SU-DHL-6 (cell line): ENCODE data around the gene KIF16B.

ENCODE experiments used
- H2AFZ ChIP-seq: fragments of 200-600 bp; sonication (generic); 2 replicates; pipeline ENCODE4 v1.6.1; 2014; ENCODE audit warnings: low read depth, mild to moderate bottlenecking, moderate library complexity, mixed read lengths, antibody characterized with exemption, low read length; ENCODE audit not compliant: severe bottlenecking
- H3F3A ChIP-seq: fragments of 200-600 bp; shearing (Covaris generic); 2 replicates; pipeline ENCODE4 v1.6.0; 2016; ENCODE audit warnings: antibody characterized with exemption, mild to moderate bottlenecking; ENCODE audit not compliant: insufficient read depth
- H3K27ac ChIP-seq: fragments of 200-600 bp; sonication (generic); 2 replicates; pipeline ENCODE4 v1.5.1; 2016; ENCODE audit warnings: low read depth, mild to moderate bottlenecking, low read length, moderate library complexity, mixed read lengths
- H3K27me3 ChIP-seq: fragments of 200-600 bp; sonication (generic), shearing (Covaris generic); 2 replicates; pipeline ENCODE4 v1.6.0; 2014; ENCODE audit warnings: mild to moderate bottlenecking, low read length
- H3K36me3 ChIP-seq: fragments of 200-600 bp; sonication (generic); 2 replicates; pipeline ENCODE4 v1.6.1; 2014; ENCODE audit warnings: mild to moderate bottlenecking, low read length, mixed read lengths
- H3K4me2 ChIP-seq: fragments of 300-600, 200-600 bp; shearing (Covaris generic), sonication (generic); 2 replicates; pipeline ENCODE4 v1.6.0; 2014; ENCODE audit warnings: low read length, low read depth, mild to moderate bottlenecking; ENCODE audit not compliant: poor library complexity, severe bottlenecking
- H3K4me3 ChIP-seq: fragments of 200-600 bp; sonication (generic); 2 replicates; pipeline ENCODE4 v1.5.1; 2014; ENCODE audit warnings: antibody characterized with exemption, low read length, mild to moderate bottlenecking, mixed read lengths; ENCODE audit not compliant: insufficient read depth, poor library complexity, severe bottlenecking
- H3K79me2 ChIP-seq: fragments of 200-600 bp; sonication (generic); 2 replicates; pipeline ENCODE4 v1.6.1; 2014; ENCODE audit warnings: mild to moderate bottlenecking, low read length, moderate library complexity; ENCODE audit not compliant: insufficient read depth
- H3K9ac ChIP-seq: fragments of 200-600 bp; sonication (generic); 2 replicates; pipeline ENCODE4 v1.7.0; 2014; ENCODE audit warnings: mild to moderate bottlenecking, low read length
- H3K9me2 ChIP-seq: fragments of 200-600 bp; sonication (generic); replicated peaks from 2 replicates; pipeline ENCODE4 v1.6.1; 2014; ENCODE audit warnings: low read length; ENCODE audit not compliant: insufficient read depth
- H3K9me3 ChIP-seq: fragments of 200-600 bp; sonication (generic); 2 replicates; pipeline ENCODE4 v1.6.1; 2014; ENCODE audit warnings: low read length, mixed read lengths; ENCODE audit not compliant: insufficient read depth
- H4K20me1 ChIP-seq: fragments of 200-600 bp; sonication (generic); 2 replicates; pipeline ENCODE4 v1.6.1; 2014; ENCODE audit warnings: low read depth, mild to moderate bottlenecking, antibody characterized with exemption, low read length, moderate library complexity, mixed read lengths
- EZH2phosphoT487 ChIP-seq: fragments of 200-600 bp; sonication (generic), shearing (Covaris generic); conservative IDR thresholded peaks from 2 replicates; pipeline ENCODE4 v1.6.1; 2018; ENCODE audit warnings: mild to moderate bottlenecking, antibody characterized with exemption, low read length, moderate library complexity, mixed read lengths
- TF ChIP-seq, protein P1 (sequence below): fragments of 200-600 bp; sonication (generic); IDR thresholded peaks from one replicate; pipeline ENCODE4 v1.5.1; 2017; ENCODE audit warnings: antibody characterized with exemption, mild to moderate bottlenecking, low read length, moderate library complexity; ENCODE audit not compliant: insufficient read depth, poor library complexity, severe bottlenecking

The KIF16B gene

DNA sequence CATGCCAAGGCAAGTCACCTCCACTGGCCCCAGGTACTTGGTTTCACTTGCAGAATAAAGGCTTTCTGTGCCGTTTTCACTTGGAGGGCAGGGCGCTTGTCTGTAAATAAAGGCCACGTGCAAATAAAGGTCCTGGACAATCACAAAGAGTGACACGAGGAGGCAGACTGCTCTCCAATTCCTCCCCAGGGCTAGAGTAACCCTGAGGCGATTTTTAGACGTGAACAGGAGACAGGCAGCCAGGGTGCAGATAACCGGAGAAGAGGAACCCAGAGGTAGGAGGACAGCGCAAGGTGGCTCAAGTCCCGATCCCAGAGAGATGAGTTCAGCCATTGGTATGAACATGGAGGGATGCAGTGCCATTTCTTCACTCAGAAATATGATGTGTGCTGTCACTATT is 327.4 kb downstream of the KIF16B start:
- Histone ChIP-seq H3K27me3 (no peaks in the 10 kb centered on the region), H3K4me2 (no peak overlapping the region), H3K9ac (no peak overlapping the region), H4K20me1 (no peaks in the 10 kb centered on the region), H2AFZ (no peak overlapping the region), H3K4me3 (no peak overlapping the region), H3K9me2 (no peaks in the 10 kb centered on the region), H3K79me2 (no peaks in the 10 kb centered on the region), H3K36me3 (no peaks in the 10 kb centered on the region), H3F3A (no peaks in the 10 kb centered on the region), H3K27ac (no peak overlapping the region), H3K9me3 (no peaks in the 10 kb centered on the region; the same call in 1 of the 2 replicates)
- TF ChIP-seq EZH2phosphoT487 = no peak
- TF ChIP-seq, protein P1, sequence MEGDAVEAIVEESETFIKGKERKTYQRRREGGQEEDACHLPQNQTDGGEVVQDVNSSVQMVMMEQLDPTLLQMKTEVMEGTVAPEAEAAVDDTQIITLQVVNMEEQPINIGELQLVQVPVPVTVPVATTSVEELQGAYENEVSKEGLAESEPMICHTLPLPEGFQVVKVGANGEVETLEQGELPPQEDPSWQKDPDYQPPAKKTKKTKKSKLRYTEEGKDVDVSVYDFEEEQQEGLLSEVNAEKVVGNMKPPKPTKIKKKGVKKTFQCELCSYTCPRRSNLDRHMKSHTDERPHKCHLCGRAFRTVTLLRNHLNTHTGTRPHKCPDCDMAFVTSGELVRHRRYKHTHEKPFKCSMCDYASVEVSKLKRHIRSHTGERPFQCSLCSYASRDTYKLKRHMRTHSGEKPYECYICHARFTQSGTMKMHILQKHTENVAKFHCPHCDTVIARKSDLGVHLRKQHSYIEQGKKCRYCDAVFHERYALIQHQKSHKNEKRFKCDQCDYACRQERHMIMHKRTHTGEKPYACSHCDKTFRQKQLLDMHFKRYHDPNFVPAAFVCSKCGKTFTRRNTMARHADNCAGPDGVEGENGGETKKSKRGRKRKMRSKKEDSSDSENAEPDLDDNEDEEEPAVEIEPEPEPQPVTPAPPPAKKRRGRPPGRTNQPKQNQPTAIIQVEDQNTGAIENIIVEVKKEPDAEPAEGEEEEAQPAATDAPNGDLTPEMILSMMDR = no peak

DNA sequence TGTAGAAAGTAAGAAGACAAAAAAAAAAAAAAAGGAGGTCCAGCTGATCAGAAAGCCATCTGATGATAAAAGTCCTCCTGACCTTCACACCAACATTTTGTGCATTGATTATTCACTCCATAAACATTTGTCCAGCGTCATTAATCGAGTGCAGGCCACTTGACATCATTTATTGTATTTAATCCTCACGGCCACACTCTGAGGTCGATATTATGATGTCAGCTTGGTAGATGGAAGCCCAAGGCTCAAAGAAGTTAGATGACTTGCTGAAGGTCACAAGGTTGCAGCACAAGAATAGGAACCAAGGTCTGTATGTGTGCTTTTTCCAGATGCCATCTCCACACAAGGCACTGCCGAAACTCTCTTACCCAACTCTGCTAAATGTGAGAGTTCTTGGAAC is 328.4 kb downstream of the KIF16B start:
- Histone ChIP-seq H3K27me3 (no peaks in the 10 kb centered on the region), H3K4me3 (no peak overlapping the region), H3F3A (no peaks in the 10 kb centered on the region), H3K79me2 (no peaks in the 10 kb centered on the region), H3K4me2 (no peak overlapping the region), H3K27ac (no peak overlapping the region), H3K36me3 (no peaks in the 10 kb centered on the region), H3K9ac (no peak overlapping the region), H3K9me3 (no peaks in the 10 kb centered on the region; the same call in 1 of the 2 replicates), H3K9me2 (no peaks in the 10 kb centered on the region), H2AFZ (no peak overlapping the region), H4K20me1 (no peaks in the 10 kb centered on the region)
- TF ChIP-seq, protein P1 = no peak
- TF ChIP-seq EZH2phosphoT487 = no peak

DNA sequence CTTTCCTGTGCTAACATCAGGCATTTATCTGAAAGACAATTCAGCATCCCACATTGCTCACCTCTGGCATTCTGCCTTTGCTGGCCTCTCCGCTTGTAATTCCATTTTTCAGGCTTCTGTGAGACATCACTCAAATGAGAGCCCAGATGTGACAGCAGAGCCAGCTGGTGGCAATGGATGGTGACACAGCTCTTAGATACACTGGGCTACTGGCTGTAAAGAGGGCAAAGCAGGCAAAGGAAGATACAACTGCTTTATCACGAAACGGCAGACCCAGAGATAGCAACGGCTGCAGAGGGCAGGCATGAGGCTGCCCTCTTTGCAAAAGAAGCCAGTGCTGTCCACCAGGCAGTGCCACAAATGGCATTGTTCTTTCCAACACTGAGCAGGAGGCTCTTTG is 329.8 kb downstream of the KIF16B start:
- no peak overlapping the region for H3K27ac ChIP-seq
- H3K9ac ChIP-seq = no peak overlapping the region
- H4K20me1 ChIP-seq = no peaks in the 10 kb centered on the region
- no peak overlapping the region for H2AFZ ChIP-seq
- no peaks in the 10 kb centered on the region for H3K79me2 ChIP-seq
- no peaks in the 10 kb centered on the region for H3K9me2 ChIP-seq
- no peak overlapping the region for H3K4me2 ChIP-seq
- TF ChIP-seq, protein P1 = no peak
- no peak for TF ChIP-seq EZH2phosphoT487
- H3K4me3 ChIP-seq = no peak overlapping the region
- no peaks in the 10 kb centered on the region for H3K9me3 ChIP-seq
- no peaks in the 10 kb centered on the region for H3K36me3 ChIP-seq
- no peaks in the 10 kb centered on the region for H3F3A ChIP-seq
- H3K27me3 ChIP-seq = no peaks in the 10 kb centered on the region

DNA sequence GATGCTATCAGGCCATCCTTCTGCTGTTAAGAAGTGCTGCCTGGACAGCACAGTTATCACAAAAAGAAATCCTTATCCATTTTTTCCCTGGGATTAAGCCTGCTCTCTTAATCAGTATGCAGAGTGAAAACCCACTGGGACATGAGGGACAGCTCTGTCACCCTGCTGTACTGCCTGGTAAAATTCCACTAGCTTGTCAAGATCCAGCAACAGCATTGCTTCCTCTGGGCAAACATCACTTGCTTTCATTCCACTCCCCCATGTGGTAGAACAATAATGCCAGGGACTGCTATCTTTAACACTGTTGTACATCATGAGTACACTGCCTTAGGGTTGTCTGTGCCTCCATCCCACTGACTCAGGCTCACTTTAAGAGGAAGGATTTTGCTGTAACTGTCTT is 331.3 kb downstream of the KIF16B start:
- H3F3A ChIP-seq = no peaks in the 10 kb centered on the region
- H3K9ac ChIP-seq = no peak overlapping the region
- H3K4me3 ChIP-seq = no peak overlapping the region
- no peak for TF ChIP-seq EZH2phosphoT487
- no peak overlapping the region for H3K4me2 ChIP-seq
- no peak overlapping the region for H2AFZ ChIP-seq
- no peaks in the 10 kb centered on the region for H3K9me3 ChIP-seq
- no peaks in the 10 kb centered on the region for H3K79me2 ChIP-seq
- no peaks in the 10 kb centered on the region for H4K20me1 ChIP-seq
- H3K36me3 ChIP-seq = no peaks in the 10 kb centered on the region
- H3K9me2 ChIP-seq = no peaks in the 10 kb centered on the region
- no peaks in the 10 kb centered on the region for H3K27me3 ChIP-seq
- H3K27ac ChIP-seq = no peak overlapping the region
